Psoas muscle (tissue), 8 donors: Measurements from ENCODE around the gene UNC5B. TPM values are rescaled to one million over a fixed set of nuclear protein-coding genes. Genes with fewer than 3 reads are reported as not detected.
A peak's percentile ranks its signal among the peaks of the same experiment; 100 is the strongest.

Source experiments
- ATAC-seq, 4 donors: fragments of 200-7000 bp; cut with Tn5 transposase; one replicate each; pipeline ENCODE4 v1.9.1; 2020; ENCODE audit warnings: moderate library complexity in 3 of 4, mild to moderate bottlenecking in 2 of 4
- DNase-seq, 2 donors: peaks; one replicate each; pipeline ENCODE4 v3.0.0-alpha.2; 2020
- H3K27ac ChIP-seq: fragments of 200-600 bp; one replicate; pipeline ENCODE4 v1.8.0; 2022
- H3K27me3 ChIP-seq, 3 donors: fragments of 200-600 bp in 1 of 3; one replicate each; pipeline versions ENCODE4 v1.6.1 to v1.8.0; 2013 to 2022; ENCODE audit warnings: low read length in 2 of 3, mild to moderate bottlenecking in 2 of 3, moderate library complexity in 1 of 3; ENCODE audit not compliant: insufficient read depth in 3 of 3
- H3K36me3 ChIP-seq, 2 donors: fragments of 200-600 bp in 1 of 2; one replicate each; pipeline versions ENCODE4 v1.6.1 to v1.8.0; 2013 to 2022; ENCODE audit warnings: low read depth in 1 of 2, mild to moderate bottlenecking in 1 of 2, moderate library complexity in 1 of 2; ENCODE audit not compliant: insufficient read depth in 1 of 2
- H3K4me1 ChIP-seq: fragments of 200-600 bp; one replicate; pipeline ENCODE4 v1.8.0; 2022
- H3K4me3 ChIP-seq: fragments of 200-600 bp; one replicate; pipeline ENCODE4 v1.8.0; 2022; ENCODE audit warnings: mild to moderate bottlenecking
- H3K9me3 ChIP-seq: fragments of 200-600 bp; one replicate; pipeline ENCODE4 v1.8.0; 2022
- CTCF ChIP-seq: fragments of 200-600 bp; IDR thresholded peaks from one replicate; pipeline ENCODE4 v1.8.0; 2022; ENCODE audit warnings: antibody characterized with exemption
- WGBS, 3 donors: extraction: QIAGEN DNeasy Blood & Tissue Kit; methylation state at CpG; one replicate each; pipeline versions ENCODE4 v1.1.6 to v1.1.7; 2013; 5-methylcytosine and 5-hydroxymethylcytosine counted together
- intact Hi-C, 2 donors: fragments of 100-400 bp; cut with DNase I; formaldehyde crosslinking; loops; one replicate each; pipeline versions ENCODE4 v1.11.0 to v1.14.2; 2022
- polyA plus RNA-seq, 3 donors: library from polyadenylated mRNA; stranded (reverse); fragments of 200-250 nt; gene quantifications; one replicate each; pipeline ENCODE4 v1.2.3, GENCODE V29; 2013
- total RNA-seq, 4 donors: library from RNA; stranded (reverse); fragmentation: NEBNext Ultra II Directional in 2 of 4; extraction: Animal tissue kit (Norgen Biotek cat#: 25700) in 2 of 4; gene quantifications; one replicate each; pipeline versions ENCODE4 v1.2.1 to v1.2.4, GENCODE V29; 2021 to 2023
- donor health status: healthy with polysubstance abuse.
- donor health status: DM: no; HTN: no; CAD: no; lungs with moderate emphysema.
- donor health status: Bipolar disorder and iron deficiency.
- donor health status: healthy.
- donor health status: DM: yes; HTN: yes; CAD: no.
- donor health status: DM: no; HTN: no; CAD: no.
- donor health status: DM: no; HTN: no; CAD: no.
- donor health status: DM: yes; HTN: yes; CAD: no.

The UNC5B gene
- total and polyA plus RNA-seq, 7 donors, result 0.65 to 5.7 (median 1.3) TPM

GRCh38 chr10:71223347-71224058 is 11.1 kb downstream of the UNC5B start:
- no peaks in the 10 kb centered on the region for H3K27me3 ChIP-seq
- no peaks in the 10 kb centered on the region for H3K36me3 ChIP-seq
- TF ChIP-seq CTCF, result no peak
- H3K4me1 ChIP-seq, result peaks cover 6% of the 10 kb centered on the region
- intact Hi-C loops, result no loop called here
- DNase-seq (no peak), ATAC-seq (no peak)
- no peak overlapping the region for H3K4me3 ChIP-seq
- H3K27ac ChIP-seq, result no peak overlapping the region
- WGBS, 3 donors, result 94 to 95% (median 95%) methylated on average over 4 of the region's 4 CpGs
- H3K9me3 ChIP-seq, result no peaks in the 10 kb centered on the region

GRCh38 chr10:71225291-71226058 is 13.1 kb downstream of the UNC5B start:
- Histone ChIP-seq H3K9me3 (no peaks in the 10 kb centered on the region), H3K36me3 (no peaks in the 10 kb centered on the region), H3K4me1 (peaks cover 3% of the 10 kb centered on the region), H3K27me3 (no peaks in the 10 kb centered on the region), H3K4me3 (no peak overlapping the region), H3K27ac (no peak overlapping the region)
- 37 to 54% (median 44%) methylated on average over 12 of the region's 12 CpGs for WGBS, 3 donors
- no peak for TF ChIP-seq CTCF
- intact Hi-C loops, result no loop called here
- DNase-seq, result no peak
- peak in 3 of 4 donors; percentile 12 to 47 (median 18) for ATAC-seq

GRCh38 chr10:71228875-71229675 is 16.7 kb downstream of the UNC5B start:
- Histone ChIP-seq H3K27ac (no peak overlapping the region), H3K36me3 (no peaks in the 10 kb centered on the region), H3K27me3 (no peaks in the 10 kb centered on the region), H3K4me1 (peaks cover 30% of the 10 kb centered on the region), H3K4me3 (no peak overlapping the region), H3K9me3 (no peaks in the 10 kb centered on the region)
- DNase-seq (no peak), ATAC-seq (no peak)
- WGBS, 3 donors, result 84 to 88% (median 85%) methylated on average over 15 to 16 of the region's 16 CpGs
- intact Hi-C loops, result no loop called here
- TF ChIP-seq CTCF, result no peak

GRCh38 chr10:71229726-71230655 is 17.6 kb downstream of the UNC5B start:
- Histone ChIP-seq H3K27ac (no peak overlapping the region), H3K27me3 (no peaks in the 10 kb centered on the region), H3K4me1 (peaks cover 30% of the 10 kb centered on the region), H3K9me3 (no peaks in the 10 kb centered on the region), H3K36me3 (no peaks in the 10 kb centered on the region), H3K4me3 (no peak overlapping the region)
- 83 to 89% (median 85%) methylated on average over 11 of the region's 11 CpGs for WGBS, 3 donors
- ATAC-seq, result no peak
- no peak for TF ChIP-seq CTCF
- no peak for DNase-seq
- intact Hi-C loops, result no loop called here
